Transverse colon (tissue), 4 donors: ENCODE data around the gene KCNMB1. TPM values are rescaled to one million over a fixed set of nuclear protein-coding genes. Genes with fewer than 3 reads are reported as not detected.

ENCODE experiments used
- DNase-seq: peaks from one replicate; pipeline ENCODE4 v3.0.0-alpha.2; 2019
- H3K27ac ChIP-seq, 4 donors: fragments of 200-600 bp; sonication (generic); 2 replicates each; pipeline ENCODE4 v1.5.1; 2016 to 2018; ENCODE audit warnings: inconsistent platforms in 4 of 4
- H3K27me3 ChIP-seq: fragments of 200-600 bp; sonication (generic); 2 replicates; pipeline ENCODE4 v1.5.1; 2017; ENCODE audit warnings: inconsistent platforms
- H3K36me3 ChIP-seq, 4 donors: fragments of 200-600 bp; sonication (generic); 2 replicates each; pipeline ENCODE4 v1.5.1; 2017 to 2019; ENCODE audit warnings: inconsistent platforms in 4 of 4
- H3K4me1 ChIP-seq, 4 donors: fragments of 200-600 bp; sonication (generic); 2 replicates each; pipeline ENCODE4 v1.5.1; 2017 to 2020; ENCODE audit warnings: inconsistent platforms in 4 of 4
- H3K4me3 ChIP-seq, 4 donors: fragments of 200-600 bp; sonication (generic); 1 replicate in 1 of 4; 2 replicates in 3 of 4; pipeline versions ENCODE4 v1.5.1 to v1.6.1; 2017 to 2019; ENCODE audit warnings: inconsistent platforms in 4 of 4
- H3K9me3 ChIP-seq, 2 donors: fragments of 200-600 bp; sonication (generic); 2 replicates each; pipeline ENCODE4 v1.5.1; 2017 to 2019; ENCODE audit warnings: inconsistent platforms in 2 of 2
- CTCF ChIP-seq, 5 experiments: fragments of 200-600 bp in 3 of 5; fragments of 450-650 bp in 2 of 5; sonication (generic) in 3 of 5; IDR thresholded peaks; 1 replicate in 2 of 5; 2 replicates in 3 of 5; pipeline ENCODE4 v1.5.1; 2016 to 2017; ENCODE audit warnings: antibody characterized with exemption in 5 of 5, inconsistent platforms in 3 of 5, mild to moderate bottlenecking in 2 of 5, moderate library complexity in 1 of 5
- EP300 ChIP-seq: sonication (generic); formaldehyde crosslinking; IDR thresholded peaks from one replicate; pipeline ENCODE4 v1.6.1; 2017; ENCODE audit warnings: antibody characterized with exemption, low read depth
- POLR2A ChIP-seq: fragments of 450-650 bp; IDR thresholded peaks from one replicate; pipeline ENCODE4 v1.6.1; 2016; ENCODE audit warnings: antibody characterized with exemption, mild to moderate bottlenecking, moderate library complexity
- POLR2AphosphoS5 ChIP-seq, 3 donors: sonication (generic); formaldehyde crosslinking; IDR thresholded peaks; one replicate each; pipeline ENCODE4 v1.6.1; 2016; ENCODE audit warnings: antibody characterized with exemption in 3 of 3
- WGBS, 2 donors: methylation state at CpG; one replicate each; pipeline ENCODE4 v1.1.5; 2018; ENCODE audit warnings: low coverage in 1 of 2; 5-methylcytosine and 5-hydroxymethylcytosine counted together
- in situ Hi-C, 4 donors: fragments of 200-750 bp; cut with MboI; loops; one replicate each; pipeline versions ENCODE4 v1.15.0 to v1.15.1; 2017; ENCODE audit warnings: low sequenced_read_pairs in 3 of 4, low pct_ligation_motif_present in 1 of 4, low pct_unique_long_range_greater_than_20kb in 1 of 4
- intact Hi-C: fragments of 100-400 bp; cut with DNase I; formaldehyde crosslinking; loops from one replicate; pipeline ENCODE4 v1.15.1; 2023; ENCODE audit warnings: low total_unique reads
- total RNA-seq, 4 donors: library from RNA; depleted of rRNA; stranded (reverse); fragments of >200 nt; gene quantifications; one replicate each; pipeline ENCODE4 v1.1.0, GENCODE V29; 2016

KCNMB1 gene
- total RNA-seq, 4 donors from 2014 or later, result 6.0 to 17.2 (median 8.0) TPM

- intact Hi-C loops, result no loop called here
- H3K36me3 ChIP-seq, result no peaks in the 10 kb centered on the region
- H3K27ac ChIP-seq, result peak overlapping the region in 2 of 4 donors; percentile 33 to 34
- DNase-seq, result no peak
- TF ChIP-seq CTCF (IDR thresholded peaks at IDR 0.05), result no peak
- TF ChIP-seq POLR2A, result no peak
- no peak for TF ChIP-seq EP300
- no peak for TF ChIP-seq POLR2AphosphoS5 (IDR thresholded peaks at IDR 0.05)
- no peaks in the 10 kb centered on the region for H3K9me3 ChIP-seq
- in situ Hi-C loops, result no loop called here
- H3K4me1 ChIP-seq, result peaks cover 0 to 34% (median 10%) of the 10 kb centered on the region in 4 donors
- H3K4me3 ChIP-seq, result no peak overlapping the region
- no peaks in the 10 kb centered on the region for H3K27me3 ChIP-seq
- 68 to 81% methylated on average over 3 to 9 of the region's 9 CpGs for WGBS, 2 donors
Measured at GRCh38 chr5:170353961-170354360, 35.2 kb downstream of the KCNMB1 start.

- peak overlapping the region; percentile 33 to 51 (median 38) for H3K27ac ChIP-seq
- no peaks in the 10 kb centered on the region for H3K36me3 ChIP-seq
- WGBS, 2 donors, result 21 to 46% methylated on average over 5 to 18 of the region's 18 CpGs
- DNase-seq, result no peak
- H3K4me3 ChIP-seq, result peak overlapping the region in 1 of 4 donors; percentile 9
- in situ Hi-C loops, result no loop called here
- H3K27me3 ChIP-seq, result no peaks in the 10 kb centered on the region
- TF ChIP-seq CTCF (IDR thresholded peaks at IDR 0.05), result no peak
- TF ChIP-seq POLR2A, result no peak
- TF ChIP-seq EP300, result no peak
- TF ChIP-seq POLR2AphosphoS5 (IDR thresholded peaks at IDR 0.05), result peak in 2 of 3 donors; percentile 15 to 48
- H3K9me3 ChIP-seq, result no peaks in the 10 kb centered on the region
- peaks cover 0 to 29% (median 10%) of the 10 kb centered on the region in 4 donors for H3K4me1 ChIP-seq
- intact Hi-C loops, result no loop called here
Measured at GRCh38 chr5:170353011-170353761, 36.0 kb downstream of the KCNMB1 start.

- no peaks in the 10 kb centered on the region for H3K27me3 ChIP-seq
- WGBS, 2 donors, result 44 to 69% methylated on average over 6 to 11 of the region's 11 CpGs
- H3K36me3 ChIP-seq, result no peaks in the 10 kb centered on the region
- H3K4me1 ChIP-seq, result peaks cover 0 to 5% (median 2%) of the 10 kb centered on the region in 4 donors
- no peak overlapping the region for H3K4me3 ChIP-seq
- intact Hi-C loops, result no loop called here
- DNase-seq, result no peak
- TF ChIP-seq EP300, result no peak
- no peak for TF ChIP-seq POLR2AphosphoS5 (IDR thresholded peaks at IDR 0.05)
- no peak for TF ChIP-seq CTCF (IDR thresholded peaks at IDR 0.05)
- TF ChIP-seq POLR2A, result no peak
- H3K9me3 ChIP-seq, result no peaks in the 10 kb centered on the region
- H3K27ac ChIP-seq, result no peak overlapping the region
- in situ Hi-C loops, result loop anchor here in 1 of 4 donors (10.0 kb wide), 1 partner anchor 123 kb away; no protein-coding TSS in a partner anchor
Measured at GRCh38 chr5:170348137-170348633, 41.0 kb downstream of the KCNMB1 start.

GRCh38 chr5:170347022-170347567 is 42.1 kb downstream of the KCNMB1 start:
- Histone ChIP-seq H3K9me3 (no peaks in the 10 kb centered on the region), H3K27me3 (no peaks in the 10 kb centered on the region), H3K36me3 (no peaks in the 10 kb centered on the region), H3K4me3 (no peak overlapping the region), H3K4me1 (no peaks in the 10 kb centered on the region), H3K27ac (no peak overlapping the region)
- intact Hi-C loops, result no loop called here
- TF ChIP-seq EP300, result no peak
- TF ChIP-seq CTCF (IDR thresholded peaks at IDR 0.05), result no peak
- TF ChIP-seq POLR2AphosphoS5 (IDR thresholded peaks at IDR 0.05), result no peak
- TF ChIP-seq POLR2A, result no peak
- 79 to 86% methylated on average over 4 to 9 of the region's 9 CpGs for WGBS, 2 donors
- in situ Hi-C loops, result loop anchor here in 1 of 4 donors (10.0 kb wide), 1 partner anchor 122 kb away; no protein-coding TSS in a partner anchor
- DNase-seq, result no peak
